SU-DHL-6 (cell line): ENCODE results near the gene COL16A1.

ENCODE experiments used
- CTCF ChIP-seq: fragments of 200-600 bp; sonication (generic); IDR thresholded peaks from one replicate; pipeline ENCODE4 v1.5.1; 2017; ENCODE audit warnings: antibody characterized with exemption, mild to moderate bottlenecking, low read length, moderate library complexity; ENCODE audit not compliant: insufficient read depth, poor library complexity, severe bottlenecking
- EZH2phosphoT487 ChIP-seq: fragments of 200-600 bp; sonication (generic), shearing (Covaris generic); conservative IDR thresholded peaks from 2 replicates; pipeline ENCODE4 v1.6.1; 2018; ENCODE audit warnings: mild to moderate bottlenecking, antibody characterized with exemption, low read length, moderate library complexity, mixed read lengths

- TF ChIP-seq CTCF = no peak
- TF ChIP-seq EZH2phosphoT487 = no peak
These were observed 3.9 kb upstream of the COL16A1 start for GRCh38 chr1:31707711-31708110.
